Stomach (tissue), 19 donors: Measurements from ENCODE around the gene NT5DC1. TPM values are rescaled to one million over a fixed set of nuclear protein-coding genes. Genes with fewer than 3 reads are reported as not detected.

ENCODE experiments used
- DNase-seq, 2 donors: peaks; one replicate each; pipeline versions ENCODE4 v3.0.0 to v3.0.0-alpha.2; 2013 to 2019
- H3K27ac ChIP-seq, 5 donors: fragments of 200-600 bp in 4 of 5; sonication (generic) in 4 of 5; one replicate each; pipeline ENCODE4 v1.5.1; 2013 to 2019; ENCODE audit warnings: mild to moderate bottlenecking in 1 of 5, moderate library complexity in 1 of 5
- H3K27me3 ChIP-seq, 3 donors: fragments of 200-600 bp; sonication (generic); one replicate each; pipeline ENCODE4 v1.5.1; 2017 to 2019; ENCODE audit warnings: mixed run types in 1 of 3
- H3K36me3 ChIP-seq, 4 donors: fragments of 200-600 bp; sonication (generic); 1 replicate in 3 of 4; 2 replicates in 1 of 4; pipeline ENCODE4 v1.5.1; 2016 to 2019
- H3K4me1 ChIP-seq, 4 donors: fragments of 200-600 bp; sonication (generic); one replicate each; pipeline ENCODE4 v1.5.1; 2016 to 2019
- H3K4me3 ChIP-seq, 4 donors: fragments of 200-600 bp; sonication (generic) in 3 of 4; one replicate each; pipeline ENCODE4 v1.5.1; 2016 to 2019; ENCODE audit warnings: mild to moderate bottlenecking in 1 of 4
- H3K9me3 ChIP-seq, 4 donors: fragments of 200-600 bp; sonication (generic); one replicate each; pipeline ENCODE4 v1.5.1; 2016 to 2019
- CTCF ChIP-seq, 7 experiments: fragments of 450-650 bp in 4 of 7; fragments of 200-600 bp in 3 of 7; sonication (generic) in 3 of 7; IDR thresholded peaks; one replicate each; pipeline ENCODE4 v1.5.1; 2016 to 2019; ENCODE audit warnings: antibody characterized with exemption in 7 of 7, control low read depth in 2 of 7, mild to moderate bottlenecking in 1 of 7
- EP300 ChIP-seq: sonication (generic); formaldehyde crosslinking; IDR thresholded peaks from one replicate; pipeline ENCODE4 v1.6.1; 2017; ENCODE audit warnings: antibody characterized with exemption
- POLR2A ChIP-seq, 4 donors: fragments of 450-650 bp; IDR thresholded peaks; one replicate each; pipeline ENCODE4 v1.6.1; 2016; ENCODE audit warnings: antibody characterized with exemption in 4 of 4, control low read depth in 2 of 4, mild to moderate bottlenecking in 1 of 4, moderate library complexity in 1 of 4
- POLR2AphosphoS5 ChIP-seq, 3 donors: sonication (generic); formaldehyde crosslinking; IDR thresholded peaks; one replicate each; pipeline ENCODE4 v1.6.1; 2016; ENCODE audit warnings: antibody characterized with exemption in 3 of 3
- WGBS, 5 donors: extraction: QIAGEN DNeasy Blood & Tissue Kit in 3 of 5; methylation state at CpG; one replicate each; pipeline versions ENCODE4 v1.1.5 to v1.1.7; 2013 to 2018; 5-methylcytosine and 5-hydroxymethylcytosine counted together
- intact Hi-C: fragments of 100-400 bp; cut with DNase I; formaldehyde crosslinking; loops from one replicate; pipeline ENCODE4 v1.15.1; 2023; ENCODE audit warnings: low total_unique reads
- long read RNA-seq, 10 donors: transcript quantifications; one replicate each; lab custom pipeline, GENCODE V29; 2026
- polyA plus RNA-seq, 3 donors: library from polyadenylated mRNA; stranded (reverse); fragments of 200-250 nt; gene quantifications; one replicate each; pipeline ENCODE4 v1.2.3, GENCODE V29; 2013
- total RNA-seq, 5 donors: library from RNA; depleted of rRNA; stranded (reverse); fragments of >200 nt; gene quantifications; one replicate each; pipeline versions ENCODE4 v1.1.0 to v1.2.3, GENCODE V29; 2014 to 2016
- donor health status: healthy with polysubstance abuse.
- donor health status: Bipolar disorder and iron deficiency.
- donor health status: healthy.

NT5DC1 gene
- total RNA-seq (100 to 1,000 TPM in 1 of 5 donors, 10 to 100 TPM in 4; 15.6 to 136 (median 22.9) TPM), polyA plus RNA-seq (10 to 100 TPM in 2 of 3 donors, 1 to 10 TPM in 1; 8.0 to 14.7 (median 12.7) TPM)
- long read RNA-seq, donor 1, full-length matches to known transcripts: 4 of 4 reads
- long read RNA-seq, donor 1, partial matches to known transcripts: 0 of 4 reads
- long read RNA-seq, donor 1, other reads (novel, unspliced or antisense): 0 of 4 reads
- long read RNA-seq, donor 2, full-length matches to known transcripts: 10 of 10 reads
- long read RNA-seq, donor 2, partial matches to known transcripts: 0 of 10 reads
- long read RNA-seq, donor 2, other reads (novel, unspliced or antisense): 0 of 10 reads
- long read RNA-seq, donor 3, full-length matches to known transcripts: 6 of 6 reads
- long read RNA-seq, donor 3, partial matches to known transcripts: 0 of 6 reads
- long read RNA-seq, donor 3, other reads (novel, unspliced or antisense): 0 of 6 reads
- long read RNA-seq, donor 4: 0 reads
- long read RNA-seq, donor 5, full-length matches to known transcripts: 12 of 12 reads
- long read RNA-seq, donor 5, partial matches to known transcripts: 0 of 12 reads
- long read RNA-seq, donor 5, other reads (novel, unspliced or antisense): 0 of 12 reads
- long read RNA-seq, donor 6, full-length matches to known transcripts: 22 of 28 reads
- long read RNA-seq, donor 6, partial matches to known transcripts: 6 of 28 reads
- long read RNA-seq, donor 6, other reads (novel, unspliced or antisense): 0 of 28 reads
- long read RNA-seq, donor 7, full-length matches to known transcripts: 7 of 7 reads
- long read RNA-seq, donor 7, partial matches to known transcripts: 0 of 7 reads
- long read RNA-seq, donor 7, other reads (novel, unspliced or antisense): 0 of 7 reads
- long read RNA-seq, donor 8, full-length matches to known transcripts: 11 of 11 reads
- long read RNA-seq, donor 8, partial matches to known transcripts: 0 of 11 reads
- long read RNA-seq, donor 8, other reads (novel, unspliced or antisense): 0 of 11 reads
- long read RNA-seq, donor 9, full-length matches to known transcripts: 3 of 3 reads
- long read RNA-seq, donor 9, partial matches to known transcripts: 0 of 3 reads
- long read RNA-seq, donor 9, other reads (novel, unspliced or antisense): 0 of 3 reads
- long read RNA-seq, donor 10, full-length matches to known transcripts: 4 of 4 reads
- long read RNA-seq, donor 10, partial matches to known transcripts: 0 of 4 reads
- long read RNA-seq, donor 10, other reads (novel, unspliced or antisense): 0 of 4 reads

GRCh38 chr6:116100419-116101301, at the start of gene NT5DC1:
TSS of gene NT5DC1 (plus strand) at chr6:116100853. CDS start at chr6:116100931, 78 bp downstream.
- H3K9me3 ChIP-seq: peaks cover 0 to 10% (median 9%) of the 10 kb centered on the region in 4 donors
- H3K27me3 ChIP-seq: no peaks in the 10 kb centered on the region
- peak; percentile 88 to 96 for DNase-seq
- H3K36me3 ChIP-seq: no peaks in the 10 kb centered on the region
- H3K4me3 ChIP-seq: peak within 1 kb of the TSS; percentile 71 to 79 (median 77)
- peak within 1 kb of the TSS; percentile 97 to 99 (median 97) for H3K27ac ChIP-seq
- TF ChIP-seq CTCF (IDR thresholded peaks at IDR 0.05): peak in 1 of 7 experiments; percentile 21
- TF ChIP-seq EP300: no peak
- TF ChIP-seq POLR2AphosphoS5 (IDR thresholded peaks at IDR 0.05): peak; percentile 10 to 87 (median 54)
- TF ChIP-seq POLR2A (IDR thresholded peaks at IDR 0.05): peak in 1 of 4 donors; percentile 29
- H3K4me1 ChIP-seq: peaks cover 22 to 67% (median 50%) of the 10 kb centered on the region in 4 donors
- intact Hi-C loops: no loop called here
- WGBS, 5 donors: 0 to 1% (median 1%) methylated on average over 48 to 87 of the region's 87 CpGs

- WGBS, 5 donors: 85 to 96% (median 94%) methylated on average over 3 of the region's 3 CpGs
- no peak overlapping the region for H3K4me3 ChIP-seq
- TF ChIP-seq CTCF (IDR thresholded peaks at IDR 0.05) (no peak), POLR2A (IDR thresholded peaks at IDR 0.05) (no peak), EP300 (no peak), POLR2AphosphoS5 (IDR thresholded peaks at IDR 0.05) (no peak)
- H3K4me1 ChIP-seq: peaks cover 0 to 11% (median 0%) of the 10 kb centered on the region in 4 donors
- no peaks in the 10 kb centered on the region for H3K36me3 ChIP-seq
- DNase-seq: no peak
- no peaks in the 10 kb centered on the region for H3K9me3 ChIP-seq
- H3K27ac ChIP-seq: no peak overlapping the region
- intact Hi-C loops: no loop called here
- H3K27me3 ChIP-seq: no peaks in the 10 kb centered on the region
Measured at GRCh38 chr6:116051244-116051643, 49.4 kb upstream of the NT5DC1 start.

- no peak for DNase-seq
- Histone ChIP-seq H3K4me1 (peaks cover 0 to 13% (median 4%) of the 10 kb centered on the region in 4 donors), H3K9me3 (no peaks in the 10 kb centered on the region), H3K27me3 (no peaks in the 10 kb centered on the region), H3K4me3 (no peak overlapping the region), H3K36me3 (no peaks in the 10 kb centered on the region), H3K27ac (no peak overlapping the region)
- intact Hi-C loops: no loop called here
- 83 to 92% (median 86%) methylated on average over 1 of the region's 1 CpG for WGBS, 5 donors
- no peak for TF ChIP-seq CTCF (IDR thresholded peaks at IDR 0.05)
- no peak for TF ChIP-seq EP300
- TF ChIP-seq POLR2AphosphoS5 (IDR thresholded peaks at IDR 0.05): no peak
- TF ChIP-seq POLR2A (IDR thresholded peaks at IDR 0.05): no peak
Measured at GRCh38 chr6:116055513-116055912, 45.1 kb upstream of the NT5DC1 start.
